ENCODE results near the gene FRMD4A. TPM values are rescaled to one million over a fixed set of nuclear protein-coding genes. Genes with fewer than 3 reads are reported as not detected.

The FRMD4A gene
- polyA plus RNA-seq, 1 donor (not counting 4 experiments of a cell fraction or from before 2014, with no cell fraction given) = 12.9 TPM

- FAIRE-seq = no peak
- no peak overlapping the region for H3K27ac ChIP-seq (ENCODE audit: control insufficient read depth, insufficient read depth, low read length)
- no peaks in the 10 kb centered on the region for H3K4me1 ChIP-seq (ENCODE audit: control insufficient read depth, extremely low read depth, insufficient read depth, low read length)
- H3K9me3 ChIP-seq (ENCODE audit: control insufficient read depth, low read depth, low read length) = no peaks in the 10 kb centered on the region
- no peak overlapping the region for H3K9ac ChIP-seq (ENCODE audit: control insufficient read depth, extremely low read depth, insufficient read depth, low read length)
- no peak overlapping the region for H3K4me2 ChIP-seq (ENCODE audit: control insufficient read depth, extremely low read depth, insufficient read depth, low read depth, low read length)
- H3K36me3 ChIP-seq (ENCODE audit: control insufficient read depth in 2 of 2, extremely low read depth in 1 of 2, insufficient read depth in 2 of 2, low read length in 2 of 2) = no peaks in the 10 kb centered on the region
- no peaks in the 10 kb centered on the region for H3K79me2 ChIP-seq (ENCODE audit: control insufficient read depth, insufficient read depth, low read length)
- no peak for DNase-seq (ENCODE audit: low read depth, low spot score)
- no peak for TF ChIP-seq EZH2 (IDR thresholded peaks at IDR 0.05; ENCODE audit: low read length)
- TF ChIP-seq, protein P1, sequence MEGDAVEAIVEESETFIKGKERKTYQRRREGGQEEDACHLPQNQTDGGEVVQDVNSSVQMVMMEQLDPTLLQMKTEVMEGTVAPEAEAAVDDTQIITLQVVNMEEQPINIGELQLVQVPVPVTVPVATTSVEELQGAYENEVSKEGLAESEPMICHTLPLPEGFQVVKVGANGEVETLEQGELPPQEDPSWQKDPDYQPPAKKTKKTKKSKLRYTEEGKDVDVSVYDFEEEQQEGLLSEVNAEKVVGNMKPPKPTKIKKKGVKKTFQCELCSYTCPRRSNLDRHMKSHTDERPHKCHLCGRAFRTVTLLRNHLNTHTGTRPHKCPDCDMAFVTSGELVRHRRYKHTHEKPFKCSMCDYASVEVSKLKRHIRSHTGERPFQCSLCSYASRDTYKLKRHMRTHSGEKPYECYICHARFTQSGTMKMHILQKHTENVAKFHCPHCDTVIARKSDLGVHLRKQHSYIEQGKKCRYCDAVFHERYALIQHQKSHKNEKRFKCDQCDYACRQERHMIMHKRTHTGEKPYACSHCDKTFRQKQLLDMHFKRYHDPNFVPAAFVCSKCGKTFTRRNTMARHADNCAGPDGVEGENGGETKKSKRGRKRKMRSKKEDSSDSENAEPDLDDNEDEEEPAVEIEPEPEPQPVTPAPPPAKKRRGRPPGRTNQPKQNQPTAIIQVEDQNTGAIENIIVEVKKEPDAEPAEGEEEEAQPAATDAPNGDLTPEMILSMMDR (optimal IDR thresholded peaks at IDR 0.05 in 1 of 3, IDR thresholded peaks at IDR 0.05 in 1 of 3, conservative IDR thresholded peaks at IDR 0.05 in 1 of 3; ENCODE audit: extremely low read depth in 1 of 3, insufficient read depth in 2 of 3, low read length in 3 of 3) = no peak
- H3K27me3 ChIP-seq (ENCODE audit: control insufficient read depth, extremely low read depth, insufficient read depth, low read length) = no peaks in the 10 kb centered on the region
- H3K4me3 ChIP-seq (ENCODE audit: control insufficient read depth in 2 of 3, extremely low read depth in 1 of 3, insufficient read depth in 2 of 3, low read depth in 1 of 3, low read length in 3 of 3) = no peak overlapping the region
- no peaks in the 10 kb centered on the region for H4K20me1 ChIP-seq (ENCODE audit: control insufficient read depth, extremely low read depth, insufficient read depth, low read length)
- H2AFZ ChIP-seq (ENCODE audit: control insufficient read depth, low read length) = no peak overlapping the region
- no peaks in the 10 kb centered on the region for H3K9me1 ChIP-seq (ENCODE audit: control insufficient read depth, extremely low read depth, insufficient read depth, low read length)
- dilution Hi-C loops (cut with MboI; ENCODE audit: extremely low pct_ligation_motif_present, low sequenced_read_pairs) = no loop called here
Measured at GRCh38 chr10:13751191-13751764, 579.4 kb downstream of the FRMD4A start.

GRCh38 chr10:13750299-13751190 is 580.2 kb downstream of the FRMD4A start:
- no peak for TF ChIP-seq EZH2 (IDR thresholded peaks at IDR 0.05; ENCODE audit: low read length)
- FAIRE-seq = no peak
- dilution Hi-C loops (cut with MboI; ENCODE audit: extremely low pct_ligation_motif_present, low sequenced_read_pairs) = no loop called here

More at GRCh38 chr10:13750299-13751190, 580.2 kb downstream of the FRMD4A start:
- H3K27me3 ChIP-seq (ENCODE audit: control insufficient read depth, extremely low read depth, insufficient read depth, low read length) = no peaks in the 10 kb centered on the region
- no peak overlapping the region for H3K4me2 ChIP-seq (ENCODE audit: control insufficient read depth, extremely low read depth, insufficient read depth, low read depth, low read length)
- no peaks in the 10 kb centered on the region for H3K36me3 ChIP-seq (ENCODE audit: control insufficient read depth in 2 of 2, extremely low read depth in 1 of 2, insufficient read depth in 2 of 2, low read length in 2 of 2)
- H3K9me3 ChIP-seq (ENCODE audit: control insufficient read depth, low read depth, low read length) = no peaks in the 10 kb centered on the region
- no peak for DNase-seq (ENCODE audit: low read depth, low spot score)
- no peaks in the 10 kb centered on the region for H3K4me1 ChIP-seq (ENCODE audit: control insufficient read depth, extremely low read depth, insufficient read depth, low read length)
- no peak overlapping the region for H2AFZ ChIP-seq (ENCODE audit: control insufficient read depth, low read length)
- H3K4me3 ChIP-seq (ENCODE audit: control insufficient read depth in 2 of 3, extremely low read depth in 1 of 3, insufficient read depth in 2 of 3, low read depth in 1 of 3, low read length in 3 of 3) = no peak overlapping the region
- no peaks in the 10 kb centered on the region for H3K9me1 ChIP-seq (ENCODE audit: control insufficient read depth, extremely low read depth, insufficient read depth, low read length)
- no peaks in the 10 kb centered on the region for H3K79me2 ChIP-seq (ENCODE audit: control insufficient read depth, insufficient read depth, low read length)
- no peaks in the 10 kb centered on the region for H4K20me1 ChIP-seq (ENCODE audit: control insufficient read depth, extremely low read depth, insufficient read depth, low read length)
- no peak overlapping the region for H3K9ac ChIP-seq (ENCODE audit: control insufficient read depth, extremely low read depth, insufficient read depth, low read length)
- no peak overlapping the region for H3K27ac ChIP-seq (ENCODE audit: control insufficient read depth, insufficient read depth, low read length)
